ENCODE measurements around the gene DNAJC28.

- TF ChIP-seq YY1 (IDR thresholded peaks at IDR 0.05; ENCODE audit: insufficient read depth, insufficient read length) (no peak), ZNF274 (IDR thresholded peaks at IDR 0.05; ENCODE audit: low read depth, low read length) (no peak)
These were observed 534 bp downstream of the DNAJC28 start for GRCh38 chr21:33490991-33491372.
